IMR-90 (cell line): ENCODE results near the gene TRPM3. TPM values are rescaled to one million over a fixed set of nuclear protein-coding genes. Genes with fewer than 3 reads are reported as not detected.
A peak's percentile ranks its signal among the peaks of the same experiment; 100 is the strongest.

ENCODE experiments used
- ATAC-seq: fragments of 200-7000 bp; cut with Tn5 transposase; 2 replicates; pipeline ENCODE4 v1.9.1; 2020; ENCODE audit warnings: low read depth, mild to moderate bottlenecking, moderate library complexity
- BruUV-seq: library from RNA; stranded (reverse); fragments of 400-500 nt; replicated peaks from 2 replicates; lab custom pipeline; 2021; lab: Mats Ljungman, UMichigan
- CTCF ChIA-PET: fragments of 300-600 bp; formaldehyde crosslinking; extraction: SDS; loops from one replicate; lab custom pipeline; 2021; ENCODE audit warnings: antibody characterized with exemption; lab: Yijun Ruan, JAX
- POLR2A ChIA-PET: fragments of 300-600 bp; sonication (Branson Sonifier 250); formaldehyde crosslinking; loops from one replicate; lab custom pipeline; 2022; ENCODE audit warnings: antibody characterized with exemption; ENCODE audit not compliant: unreplicated experiment; lab: Charles Lee
- DNase-seq: peaks from one replicate; pipeline ENCODE4 v3.0.0; 2013
- H2AFZ ChIP-seq: replicated peaks from 2 replicates; pipeline ENCODE3; 2013; ENCODE audit warnings: low read length, mild to moderate bottlenecking; ENCODE audit not compliant: poor library complexity
- H2AK5ac ChIP-seq: 2 replicates; pipeline ENCODE4 v1.6.1; 2013; ENCODE audit warnings: low read depth, low read length, inconsistent platforms
- H2AK9ac ChIP-seq: replicated peaks from 2 replicates; pipeline ENCODE3; 2013; ENCODE audit warnings: mild to moderate bottlenecking, low read depth, low read length, moderate library complexity; ENCODE audit not compliant: poor library complexity
- H2BK120ac ChIP-seq: 2 replicates; pipeline ENCODE4 v1.6.1; 2013; ENCODE audit warnings: low read depth, low read length, inconsistent platforms
- H2BK15ac ChIP-seq: 3 replicates; pipeline ENCODE4 v1.6.1; 2013; ENCODE audit warnings: low read depth, low read length, inconsistent platforms
- H2BK20ac ChIP-seq: 2 replicates; pipeline ENCODE4 v1.6.1; 2013; ENCODE audit warnings: low read depth, mild to moderate bottlenecking, inconsistent platforms, low read length, moderate library complexity
- H2BK5ac ChIP-seq: 2 replicates; pipeline ENCODE4 v1.6.1; 2013; ENCODE audit warnings: mild to moderate bottlenecking, low read depth, low read length, inconsistent platforms; ENCODE audit not compliant: poor library complexity, severe bottlenecking
- H3K14ac ChIP-seq: replicated peaks from 2 replicates; pipeline ENCODE4 v1.6.1; 2013; ENCODE audit warnings: low read depth, low read length, inconsistent platforms
- H3K18ac ChIP-seq: 2 replicates; pipeline ENCODE4 v1.6.1; 2013; ENCODE audit warnings: low read depth, low read length, control low read depth
- H3K23ac ChIP-seq: 2 replicates; pipeline ENCODE4 v1.6.1; 2013; ENCODE audit warnings: low read depth, low read length, inconsistent platforms
- H3K27ac ChIP-seq: 2 replicates; pipeline ENCODE4 v1.5.1; 2013; ENCODE audit warnings: mild to moderate bottlenecking, control low read depth, low read length; ENCODE audit not compliant: insufficient read depth
- H3K27me3 ChIP-seq: 2 replicates; pipeline ENCODE4 v1.6.1; 2013; ENCODE audit warnings: low read length; ENCODE audit not compliant: control insufficient read depth, insufficient read depth
- H3K36me3 ChIP-seq: 2 replicates; pipeline ENCODE4 v1.6.1; 2013; ENCODE audit warnings: low read length, mixed read lengths; ENCODE audit not compliant: control insufficient read depth, insufficient read depth
- H3K4ac ChIP-seq: 2 replicates; pipeline ENCODE4 v1.6.1; 2013; ENCODE audit warnings: low read depth, low read length, inconsistent platforms
- H3K4me1 ChIP-seq: 2 replicates; pipeline ENCODE4 v1.6.1; 2013; ENCODE audit warnings: low read length, mixed read lengths; ENCODE audit not compliant: control insufficient read depth, insufficient read depth
- H3K4me2 ChIP-seq: 2 replicates; pipeline ENCODE4 v1.6.1; 2013; ENCODE audit warnings: low read depth, mild to moderate bottlenecking, control low read depth, low read length, moderate library complexity
- H3K4me3 ChIP-seq: 2 replicates; pipeline ENCODE4 v1.5.1; 2013; ENCODE audit warnings: low read depth, mild to moderate bottlenecking, control low read depth, low read length, moderate library complexity; ENCODE audit not compliant: insufficient read depth
- H3K56ac ChIP-seq: 2 replicates; pipeline ENCODE4 v1.6.1; 2013; ENCODE audit warnings: low read length, inconsistent platforms; ENCODE audit not compliant: insufficient read depth; ENCODE audit errors: extremely low read depth
- H3K79me1 ChIP-seq, 2 experiments: 2 replicates each; pipeline ENCODE4 v1.6.1; 2013; ENCODE audit warnings: low read length in 2 of 2, inconsistent platforms in 1 of 2, low read depth in 1 of 2
- H3K9ac ChIP-seq: 2 replicates; pipeline ENCODE4 v1.6.1; 2013; ENCODE audit warnings: low read depth, low read length, control low read depth
- H3K9me1 ChIP-seq: 2 replicates; pipeline ENCODE4 v1.6.1; 2013; ENCODE audit warnings: low read length, inconsistent platforms; ENCODE audit not compliant: insufficient read depth
- H3K9me3 ChIP-seq: 2 replicates; pipeline ENCODE4 v1.6.1; 2013; ENCODE audit warnings: low read length; ENCODE audit not compliant: control insufficient read depth, insufficient read depth
- H4K20me1 ChIP-seq: 2 replicates; pipeline ENCODE4 v1.6.1; 2013; ENCODE audit warnings: low read length, inconsistent platforms; ENCODE audit not compliant: insufficient read depth
- H4K5ac ChIP-seq: 2 replicates; pipeline ENCODE4 v1.6.1; 2013; ENCODE audit warnings: mild to moderate bottlenecking, low read depth, low read length, control low read depth
- H4K8ac ChIP-seq, 2 experiments: 2 replicates each; pipeline ENCODE4 v1.6.1; 2013; ENCODE audit warnings: low read depth in 2 of 2, low read length in 2 of 2, control low read depth in 1 of 2, inconsistent platforms in 1 of 2
- H4K91ac ChIP-seq: 2 replicates; pipeline ENCODE4 v1.6.1; 2013; ENCODE audit warnings: low read depth, low read length, inconsistent platforms; ENCODE audit not compliant: insufficient read depth
- BHLHE40 ChIP-seq: fragments of 150-350 bp; IDR thresholded peaks from 2 replicates; pipeline ENCODE4 v1.6.1; 2016; ENCODE audit warnings: mild to moderate bottlenecking, low read depth, low read length
- CEBPB ChIP-seq: IDR thresholded peaks from 2 replicates; pipeline ENCODE4 v1.6.1; 2012; ENCODE audit warnings: low read depth, low read length, improper control_type of control experiment
- CHD1 ChIP-seq: IDR thresholded peaks from 2 replicates; pipeline ENCODE4 v1.6.1; 2012; ENCODE audit warnings: low read depth, low read length, improper control_type of control experiment
- CTCF ChIP-seq: conservative IDR thresholded peaks from 2 replicates; pipeline ENCODE4 v1.5.1; 2012; ENCODE audit warnings: mild to moderate bottlenecking, low read depth, low read length, improper control_type of control experiment
- FOS ChIP-seq: fragments of 150-350 bp; IDR thresholded peaks from 2 replicates; pipeline ENCODE4 v1.6.1; 2016; ENCODE audit warnings: low read depth, low read length
- MAFK ChIP-seq: IDR thresholded peaks from 2 replicates; pipeline ENCODE4 v1.6.1; 2012; ENCODE audit warnings: low read depth, low read length, improper control_type of control experiment
- MAZ ChIP-seq: IDR thresholded peaks from 2 replicates; pipeline ENCODE4 v1.6.1; 2012; ENCODE audit warnings: low read depth, mild to moderate bottlenecking, low read length, improper control_type of control experiment, moderate library complexity, borderline replicate concordance
- MXI1 ChIP-seq: IDR thresholded peaks from 2 replicates; pipeline ENCODE4 v1.6.1; 2012; ENCODE audit warnings: low read depth, mild to moderate bottlenecking, low read length, moderate library complexity, borderline replicate concordance
- NFE2L2 ChIP-seq: fragments of 150-350 bp; IDR thresholded peaks from 2 replicates; pipeline ENCODE4 v1.6.1; 2016; ENCODE audit warnings: low read depth, mild to moderate bottlenecking, low read length
- POLR2A ChIP-seq: IDR thresholded peaks from 2 replicates; pipeline ENCODE4 v1.6.1; 2012; ENCODE audit warnings: mild to moderate bottlenecking, low read depth, low read length
- RAD21 ChIP-seq: IDR thresholded peaks from 2 replicates; pipeline ENCODE4 v1.6.1; 2012; ENCODE audit warnings: low read length, improper control_type of control experiment
- RCOR1 ChIP-seq: IDR thresholded peaks from 2 replicates; pipeline ENCODE4 v1.6.1; 2012; ENCODE audit warnings: mild to moderate bottlenecking, low read length, improper control_type of control experiment; ENCODE audit not compliant: insufficient replicate concordance
- RFX5 ChIP-seq: IDR thresholded peaks from 2 replicates; pipeline ENCODE4 v1.8.0; 2012; ENCODE audit warnings: low read depth, mild to moderate bottlenecking, low read length, moderate library complexity
- SMC3 ChIP-seq: fragments of 150-350 bp; IDR thresholded peaks from 2 replicates; pipeline ENCODE4 v1.6.1; 2016; ENCODE audit warnings: low read depth, mild to moderate bottlenecking, antibody characterized with exemption, low read length, moderate library complexity
- WGBS, 2 experiments: methylation state at CpG; one replicate each; pipeline versions ENCODE4 v1.1.5 to v1.1.7; 2013; ENCODE audit warnings: missing lambda C conversion rate in 2 of 2; ENCODE audit not compliant: insufficient read length in 1 of 2; ENCODE audit errors: extremely low coverage in 2 of 2; 5-methylcytosine and 5-hydroxymethylcytosine counted together
- dilution Hi-C: fragments of 300-500 bp; cut with HindIII; formaldehyde crosslinking; loops from one replicate; pipeline ENCODE4 v1.14.3; 2018; ENCODE audit warnings: low sequenced_read_pairs; ENCODE audit not compliant: unreplicated experiment
- in situ Hi-C: fragments of 300-500 bp; cut with MboI; formaldehyde crosslinking; loops from 3 replicates; pipeline ENCODE4 v1.14.3; 2019; ENCODE audit warnings: low sequenced_read_pairs, inconsistent platforms, mixed read lengths
- intact Hi-C: fragments of 100-400 bp; cut with micrococcal nuclease; formaldehyde crosslinking; loops from 2 replicates; pipeline ENCODE4 v1.10.0; 2022
- polyA plus RNA-seq, 3 experiments: library from polyadenylated mRNA; depleted of rRNA; stranded (reverse); fragments of >200 nt; gene quantifications; 2 replicates each; pipeline ENCODE4 v1.2.3, GENCODE V29; 2012; ENCODE audit warnings: low replicate concordance in 1 of 3
- total RNA-seq: library from RNA; depleted of rRNA; stranded (reverse); fragments of >200 nt; gene quantifications from 2 replicates; pipeline ENCODE4 v1.2.3, GENCODE V29; 2012
- TF ChIP-seq, protein P1 (sequence below): fragments of 150-350 bp; IDR thresholded peaks from 2 replicates; pipeline ENCODE4 v1.6.1; 2017; ENCODE audit warnings: mild to moderate bottlenecking, antibody characterized with exemption, low read length, low read depth
- TF ChIP-seq, protein P2 (sequence below): fragments of 150-350 bp; IDR thresholded peaks from 2 replicates; pipeline ENCODE4 v1.6.1; 2016; ENCODE audit warnings: low read depth, mild to moderate bottlenecking, low read length, moderate library complexity, borderline replicate concordance

The TRPM3 gene
- total and polyA plus RNA-seq, 2 of the 4 experiments (the other 2 are of a cell fraction): not detected

- Histone ChIP-seq H3K9me3 (no peaks in the 10 kb centered on the region), H3K4me3 (no peak overlapping the region), H4K20me1 (no peaks in the 10 kb centered on the region), H3K4me2 (no peak overlapping the region), H2BK5ac (no peak overlapping the region), H4K5ac (no peak overlapping the region), H3K4me1 (0 out of 2 replicates have a peak, but pooled peaks cover 2% of the 10 kb centered on the region), H3K27me3 (no peaks in the 10 kb centered on the region), H3K9ac (no peak overlapping the region), H3K18ac (no peak overlapping the region), H2AK9ac (no peak overlapping the region), H3K14ac (no peak overlapping the region), H2AFZ (no peak overlapping the region), H3K27ac (no peak overlapping the region), H3K4ac (no peak overlapping the region), H2BK15ac (no peak overlapping the region), H2BK20ac (no peak overlapping the region), H3K36me3 (no peaks in the 10 kb centered on the region), H4K91ac (no peak overlapping the region), H3K9me1 (peaks cover 8% of the 10 kb centered on the region), H3K56ac (no peak overlapping the region), H2BK120ac (no peak overlapping the region), H3K79me1 (no peaks in the 10 kb centered on the region), H4K8ac (no peak overlapping the region), H3K23ac (no peak overlapping the region), H2AK5ac (0 out of 2 replicates have a peak overlapping the region, but pooled peaks have one; percentile 15)
- WGBS, 2 experiments: no CpG with 5 or more reads among the region's 2 CpGs
- DNase-seq (no peak), ATAC-seq (no peak)
- BruUV-seq: no TSS peak
- ChIA-PET CTCF (no interaction called here), POLR2A (no interaction called here)
- dilution Hi-C loops (no loop called here), in situ Hi-C loops (no loop called here), intact Hi-C loops (no loop called here)
- no peak for TF ChIP-seq MXI1
- TF ChIP-seq CHD1: no peak
- TF ChIP-seq BHLHE40: no peak
- TF ChIP-seq CEBPB: no peak
- TF ChIP-seq, protein P1, sequence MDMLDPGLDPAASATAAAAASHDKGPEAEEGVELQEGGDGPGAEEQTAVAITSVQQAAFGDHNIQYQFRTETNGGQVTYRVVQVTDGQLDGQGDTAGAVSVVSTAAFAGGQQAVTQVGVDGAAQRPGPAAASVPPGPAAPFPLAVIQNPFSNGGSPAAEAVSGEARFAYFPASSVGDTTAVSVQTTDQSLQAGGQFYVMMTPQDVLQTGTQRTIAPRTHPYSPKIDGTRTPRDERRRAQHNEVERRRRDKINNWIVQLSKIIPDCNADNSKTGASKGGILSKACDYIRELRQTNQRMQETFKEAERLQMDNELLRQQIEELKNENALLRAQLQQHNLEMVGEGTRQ: no peak
- no peak for TF ChIP-seq RFX5
- TF ChIP-seq MAZ: no peak
- no peak for TF ChIP-seq SMC3
- no peak for TF ChIP-seq NFE2L2
- TF ChIP-seq POLR2A: no peak
- TF ChIP-seq, protein P2, sequence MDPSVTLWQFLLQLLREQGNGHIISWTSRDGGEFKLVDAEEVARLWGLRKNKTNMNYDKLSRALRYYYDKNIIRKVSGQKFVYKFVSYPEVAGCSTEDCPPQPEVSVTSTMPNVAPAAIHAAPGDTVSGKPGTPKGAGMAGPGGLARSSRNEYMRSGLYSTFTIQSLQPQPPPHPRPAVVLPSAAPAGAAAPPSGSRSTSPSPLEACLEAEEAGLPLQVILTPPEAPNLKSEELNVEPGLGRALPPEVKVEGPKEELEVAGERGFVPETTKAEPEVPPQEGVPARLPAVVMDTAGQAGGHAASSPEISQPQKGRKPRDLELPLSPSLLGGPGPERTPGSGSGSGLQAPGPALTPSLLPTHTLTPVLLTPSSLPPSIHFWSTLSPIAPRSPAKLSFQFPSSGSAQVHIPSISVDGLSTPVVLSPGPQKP: no peak
- no peak for TF ChIP-seq RAD21
- no peak for TF ChIP-seq RCOR1
- TF ChIP-seq FOS: no peak
- no peak for TF ChIP-seq MAFK
- no peak for TF ChIP-seq CTCF
Observed at GRCh38 chr9:70496244-70496643, 625.2 kb downstream of the TRPM3 start.
